ENCODE data around the gene NLRC5. TPM values are rescaled to one million over a fixed set of nuclear protein-coding genes. Genes with fewer than 3 reads are reported as not detected.

Gene NLRC5
- total RNA-seq, 3 donors from 2014 or later, result 18.4 to 34.4 (median 24.1) TPM

GRCh38 chr16:57049678-57050077, 60.3 kb downstream of the NLRC5 start:
- Histone ChIP-seq H3K36me3 (no peaks in the 10 kb centered on the region), H3K4me1 (no peaks in the 10 kb centered on the region), H3K4me3 (no peak overlapping the region), H3K27ac (no peak overlapping the region), H3K9me3 (no peaks in the 10 kb centered on the region), H3K27me3 (no peaks in the 10 kb centered on the region)
- no peak for DNase-seq (ENCODE audit: low spot score in 2 of 2)
- intact Hi-C loops (cut with DNase I; ENCODE audit: low total_unique reads), result no loop called here
- TF ChIP-seq CTCF (IDR thresholded peaks at IDR 0.05), result no peak
- TF ChIP-seq POLR2AphosphoS5 (IDR thresholded peaks at IDR 0.05), result no peak
- no peak for TF ChIP-seq POLR2A (IDR thresholded peaks at IDR 0.05)

GRCh38 chr16:57051696-57052228, 62.4 kb downstream of the NLRC5 start:
- intact Hi-C loops (cut with DNase I; ENCODE audit: low total_unique reads), result no loop called here
- Histone ChIP-seq H3K36me3 (no peaks in the 10 kb centered on the region), H3K27me3 (no peaks in the 10 kb centered on the region), H3K4me3 (no peak overlapping the region), H3K9me3 (no peaks in the 10 kb centered on the region), H3K27ac (no peak overlapping the region), H3K4me1 (no peaks in the 10 kb centered on the region)
- TF ChIP-seq POLR2A (IDR thresholded peaks at IDR 0.05), result no peak
- no peak for TF ChIP-seq POLR2AphosphoS5 (IDR thresholded peaks at IDR 0.05)
- no peak for TF ChIP-seq CTCF (IDR thresholded peaks at IDR 0.05)
- DNase-seq (ENCODE audit: low spot score in 2 of 2), result no peak

GRCh38 chr16:57053206-57053605, 63.8 kb downstream of the NLRC5 start:
- TF ChIP-seq POLR2AphosphoS5 (IDR thresholded peaks at IDR 0.05), result no peak
- TF ChIP-seq CTCF (IDR thresholded peaks at IDR 0.05), result no peak
- TF ChIP-seq POLR2A (IDR thresholded peaks at IDR 0.05), result no peak
- Histone ChIP-seq H3K27ac (no peak overlapping the region), H3K4me3 (no peak overlapping the region), H3K9me3 (no peaks in the 10 kb centered on the region), H3K36me3 (no peaks in the 10 kb centered on the region), H3K4me1 (no peaks in the 10 kb centered on the region), H3K27me3 (no peaks in the 10 kb centered on the region)
- no peak for DNase-seq (ENCODE audit: low spot score in 2 of 2)
- intact Hi-C loops (cut with DNase I; ENCODE audit: low total_unique reads), result no loop called here

- TF ChIP-seq POLR2A (IDR thresholded peaks at IDR 0.05) (no peak), POLR2AphosphoS5 (IDR thresholded peaks at IDR 0.05) (no peak), CTCF (IDR thresholded peaks at IDR 0.05) (no peak)
- no peaks in the 10 kb centered on the region for H3K27me3 ChIP-seq
- intact Hi-C loops (cut with DNase I; ENCODE audit: low total_unique reads), result no loop called here
- H3K36me3 ChIP-seq, result no peaks in the 10 kb centered on the region
- no peak overlapping the region for H3K4me3 ChIP-seq
- no peak overlapping the region for H3K27ac ChIP-seq
- H3K9me3 ChIP-seq, result no peaks in the 10 kb centered on the region
- H3K4me1 ChIP-seq, result no peaks in the 10 kb centered on the region
- no peak for DNase-seq (ENCODE audit: low spot score in 2 of 2)
These were observed 65.0 kb downstream of the NLRC5 start for GRCh38 chr16:57054338-57054737.

- no peak for TF ChIP-seq POLR2A (IDR thresholded peaks at IDR 0.05)
- TF ChIP-seq CTCF (IDR thresholded peaks at IDR 0.05), result no peak
- TF ChIP-seq POLR2AphosphoS5 (IDR thresholded peaks at IDR 0.05), result no peak
- Histone ChIP-seq H3K4me3 (no peak overlapping the region), H3K4me1 (no peaks in the 10 kb centered on the region), H3K9me3 (no peaks in the 10 kb centered on the region), H3K36me3 (no peaks in the 10 kb centered on the region), H3K27me3 (no peaks in the 10 kb centered on the region), H3K27ac (no peak overlapping the region)
- no peak for DNase-seq (ENCODE audit: low spot score in 2 of 2)
- intact Hi-C loops (cut with DNase I; ENCODE audit: low total_unique reads), result no loop called here
These were observed 65.4 kb downstream of the NLRC5 start for GRCh38 chr16:57054771-57055170.
